ENCODE measurements around the gene KDM4F. TPM values are rescaled to one million over a fixed set of nuclear protein-coding genes. Genes with fewer than 3 reads are reported as not detected.

The KDM4F gene
- total RNA-seq, 1 donor from 2014 or later = not detected

DNA sequence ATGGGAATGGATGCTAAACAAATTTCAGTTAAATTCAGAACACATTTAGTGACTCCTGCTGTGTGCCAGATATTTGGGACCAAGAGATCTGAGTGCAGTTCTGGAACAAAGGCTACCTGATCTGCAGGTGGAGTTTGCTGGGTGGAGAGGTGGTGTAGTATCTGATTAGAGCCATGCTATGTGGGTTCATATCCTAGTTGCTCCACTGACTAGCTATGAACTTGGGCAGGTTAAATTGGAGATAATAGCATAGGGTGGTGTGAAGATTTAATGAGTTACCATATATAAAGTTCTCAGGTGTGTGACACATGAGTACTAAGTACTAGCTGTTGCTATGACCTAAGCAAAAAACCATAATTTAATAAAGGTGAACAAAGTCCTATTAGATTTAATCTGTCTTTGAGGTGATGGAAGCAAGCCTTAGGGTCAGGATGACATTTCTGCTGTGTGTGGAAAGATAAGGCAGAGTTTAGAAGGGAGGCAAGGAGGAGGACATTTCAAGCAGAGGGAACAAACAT is 42.5 kb downstream of the KDM4F start:
- H3K27me3 Mint-ChIP-seq (ENCODE audit: low read depth) = no peaks in the 10 kb centered on the region
- peaks cover 46% of the 10 kb centered on the region for H3K4me1 Mint-ChIP-seq
- no peak for DNase-seq (ENCODE audit: low read depth, low spot score)
- H3K27ac Mint-ChIP-seq (ENCODE audit: unreplicated experiment) = no peak overlapping the region
- peak overlapping the region; percentile 97 for H3K4me3 Mint-ChIP-seq
- H3K36me3 Mint-ChIP-seq (ENCODE audit: low read depth) = no peaks in the 10 kb centered on the region
- TF ChIP-seq, protein P1, sequence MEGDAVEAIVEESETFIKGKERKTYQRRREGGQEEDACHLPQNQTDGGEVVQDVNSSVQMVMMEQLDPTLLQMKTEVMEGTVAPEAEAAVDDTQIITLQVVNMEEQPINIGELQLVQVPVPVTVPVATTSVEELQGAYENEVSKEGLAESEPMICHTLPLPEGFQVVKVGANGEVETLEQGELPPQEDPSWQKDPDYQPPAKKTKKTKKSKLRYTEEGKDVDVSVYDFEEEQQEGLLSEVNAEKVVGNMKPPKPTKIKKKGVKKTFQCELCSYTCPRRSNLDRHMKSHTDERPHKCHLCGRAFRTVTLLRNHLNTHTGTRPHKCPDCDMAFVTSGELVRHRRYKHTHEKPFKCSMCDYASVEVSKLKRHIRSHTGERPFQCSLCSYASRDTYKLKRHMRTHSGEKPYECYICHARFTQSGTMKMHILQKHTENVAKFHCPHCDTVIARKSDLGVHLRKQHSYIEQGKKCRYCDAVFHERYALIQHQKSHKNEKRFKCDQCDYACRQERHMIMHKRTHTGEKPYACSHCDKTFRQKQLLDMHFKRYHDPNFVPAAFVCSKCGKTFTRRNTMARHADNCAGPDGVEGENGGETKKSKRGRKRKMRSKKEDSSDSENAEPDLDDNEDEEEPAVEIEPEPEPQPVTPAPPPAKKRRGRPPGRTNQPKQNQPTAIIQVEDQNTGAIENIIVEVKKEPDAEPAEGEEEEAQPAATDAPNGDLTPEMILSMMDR (conservative IDR thresholded peaks at IDR 0.05) = no peak
- no peaks in the 10 kb centered on the region for H3K9me3 Mint-ChIP-seq

DNA sequence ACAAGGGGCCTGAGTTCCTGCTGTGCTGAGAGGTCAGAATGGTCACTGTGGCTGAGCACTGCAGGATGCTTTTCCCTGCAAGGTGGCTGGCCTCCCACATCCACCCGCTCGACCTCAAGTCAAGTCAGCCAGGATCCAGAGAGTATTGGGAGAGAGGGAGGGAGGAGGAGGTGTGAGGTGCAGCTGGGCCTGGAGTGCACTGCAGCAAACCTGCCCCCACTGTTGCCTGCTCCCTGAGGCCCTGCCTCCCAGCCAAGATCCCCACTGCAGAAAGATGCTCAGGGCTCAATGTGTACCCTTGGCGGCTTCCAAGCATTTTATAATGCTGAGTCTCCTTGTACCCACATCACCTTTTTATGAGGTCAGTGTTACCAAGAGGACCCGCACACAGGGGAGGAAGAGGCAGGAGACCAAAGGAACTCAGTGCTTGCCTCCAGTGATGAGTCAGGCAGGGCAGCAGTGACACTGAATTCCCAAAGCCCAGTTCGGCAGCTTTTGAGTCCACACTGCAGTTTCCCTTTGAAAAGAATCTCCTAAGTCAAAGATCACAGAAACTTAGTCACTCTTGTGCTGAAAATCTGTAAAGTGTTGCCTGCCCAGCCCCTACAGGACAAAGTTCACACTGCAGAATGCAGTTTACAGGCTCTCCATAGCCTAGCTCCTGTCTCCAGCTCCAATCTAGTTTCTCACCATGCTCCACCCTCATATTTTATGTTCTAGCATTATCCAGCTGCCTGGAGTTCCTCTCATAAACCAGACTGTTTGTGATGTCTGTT is 43.5 kb downstream of the KDM4F start:
- Mint-ChIP-seq H3K4me1 (peaks cover 54% of the 10 kb centered on the region), H3K27me3 (ENCODE audit: low read depth) (no peaks in the 10 kb centered on the region), H3K27ac (ENCODE audit: unreplicated experiment) (no peak overlapping the region), H3K9me3 (no peaks in the 10 kb centered on the region), H3K4me3 (peak overlapping the region; percentile 97), H3K36me3 (ENCODE audit: low read depth) (peaks cover 2% of the 10 kb centered on the region)
- TF ChIP-seq, protein P1 (conservative IDR thresholded peaks at IDR 0.05) = peak; percentile 63
- DNase-seq (ENCODE audit: low read depth, low spot score) = peak; percentile 11

- H3K36me3 Mint-ChIP-seq (ENCODE audit: low read depth) = peaks cover 2% of the 10 kb centered on the region
- no peaks in the 10 kb centered on the region for H3K9me3 Mint-ChIP-seq
- peaks cover 54% of the 10 kb centered on the region for H3K4me1 Mint-ChIP-seq
- TF ChIP-seq, protein P1 (conservative IDR thresholded peaks at IDR 0.05) = no peak
- peak overlapping the region; percentile 62 for H3K4me3 Mint-ChIP-seq
- no peak overlapping the region for H3K27ac Mint-ChIP-seq (ENCODE audit: unreplicated experiment)
- no peaks in the 10 kb centered on the region for H3K27me3 Mint-ChIP-seq (ENCODE audit: low read depth)
- no peak for DNase-seq (ENCODE audit: low read depth, low spot score)
Observed at GRCh38 chr11:95093548-95093947, 44.3 kb downstream of the KDM4F start.

DNA sequence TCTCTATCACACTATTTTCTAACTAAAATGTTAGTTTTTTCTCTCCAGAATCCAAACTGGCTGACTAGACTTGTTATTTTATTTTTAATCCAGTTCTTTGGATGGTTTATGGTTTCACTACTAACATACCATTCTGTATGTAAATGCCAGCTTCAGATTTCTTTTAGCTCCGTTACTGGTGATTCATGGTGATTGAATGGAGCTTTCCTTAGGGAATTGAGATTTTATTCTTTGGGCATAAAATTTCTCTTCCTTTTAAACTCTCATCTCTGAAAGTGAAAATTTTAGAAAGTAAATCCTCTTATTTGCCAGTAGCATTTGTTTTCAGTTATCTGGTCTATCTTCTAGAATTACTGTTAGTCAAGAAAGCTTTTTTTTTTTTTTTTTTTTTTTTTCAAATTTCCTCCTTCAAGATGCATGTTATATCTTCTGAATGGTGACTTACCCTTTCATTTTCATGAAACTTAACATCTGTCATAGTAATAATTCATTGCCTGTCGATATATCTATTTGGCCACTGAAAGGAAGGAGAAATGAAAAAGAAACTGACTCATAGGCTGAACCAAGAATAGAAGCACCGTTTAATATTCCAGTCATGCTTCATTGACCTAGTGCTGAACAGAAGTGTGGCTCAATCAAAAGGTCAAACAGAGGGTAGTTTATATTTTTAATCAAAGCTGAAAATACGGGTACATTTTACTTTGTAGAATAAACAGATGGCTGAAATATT is 46.8 kb downstream of the KDM4F start:
- Mint-ChIP-seq H3K27ac (ENCODE audit: unreplicated experiment) (no peak overlapping the region), H3K4me3 (no peak overlapping the region)

DNA sequence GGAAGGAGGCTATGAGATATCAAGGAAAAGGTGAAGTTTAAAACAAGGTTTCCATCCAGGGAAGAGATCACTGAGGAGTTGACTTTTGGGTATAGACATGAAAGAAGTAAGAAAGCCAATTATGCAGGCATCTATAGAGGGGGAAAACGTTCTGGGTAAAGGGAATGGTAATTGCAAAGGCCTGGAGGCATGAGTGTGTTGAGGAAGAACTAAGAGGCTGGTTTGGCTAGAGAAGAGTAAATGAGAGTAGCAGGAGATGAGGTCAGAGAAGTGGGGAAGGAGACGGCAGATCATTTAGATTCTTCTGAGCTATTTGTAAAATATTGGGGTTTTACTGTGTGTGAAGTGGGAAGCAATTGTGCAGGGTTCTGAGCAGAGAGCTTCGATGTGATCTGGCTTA is 48.0 kb downstream of the KDM4F start:
- H3K27me3 Mint-ChIP-seq (ENCODE audit: low read depth) = no peaks in the 10 kb centered on the region
- TF ChIP-seq, protein P1 (conservative IDR thresholded peaks at IDR 0.05) = no peak
- no peak for DNase-seq (ENCODE audit: low read depth, low spot score)
- peak overlapping the region; percentile 4 for H3K27ac Mint-ChIP-seq (ENCODE audit: unreplicated experiment)
- H3K4me3 Mint-ChIP-seq = no peak overlapping the region
- H3K4me1 Mint-ChIP-seq = peaks cover 25% of the 10 kb centered on the region
- H3K36me3 Mint-ChIP-seq (ENCODE audit: low read depth) = peaks cover 2% of the 10 kb centered on the region
- H3K9me3 Mint-ChIP-seq = peaks cover 2% of the 10 kb centered on the region

More for the DNA sequence above, 46.8 kb downstream of the KDM4F start:
- H3K4me1 Mint-ChIP-seq = peaks cover 37% of the 10 kb centered on the region
- H3K27me3 Mint-ChIP-seq (ENCODE audit: low read depth) = no peaks in the 10 kb centered on the region
- TF ChIP-seq, protein P1 (conservative IDR thresholded peaks at IDR 0.05) = no peak
- H3K36me3 Mint-ChIP-seq (ENCODE audit: low read depth) = peaks cover 2% of the 10 kb centered on the region
- no peak for DNase-seq (ENCODE audit: low read depth, low spot score)
- H3K9me3 Mint-ChIP-seq = peaks cover 2% of the 10 kb centered on the region

All from neural crest cell (in vitro differentiated cells).